Psoas muscle (tissue), 8 donors: ENCODE data around the gene MUCL3. TPM values are rescaled to one million over a fixed set of nuclear protein-coding genes. Genes with fewer than 3 reads are reported as not detected.

Experiments used
- ATAC-seq, 4 donors: fragments of 200-7000 bp; cut with Tn5 transposase; one replicate each; pipeline ENCODE4 v1.9.1; 2020; ENCODE audit warnings: moderate library complexity in 3 of 4, mild to moderate bottlenecking in 2 of 4
- DNase-seq, 2 donors: peaks; one replicate each; pipeline ENCODE4 v3.0.0-alpha.2; 2020
- H3K27ac ChIP-seq: fragments of 200-600 bp; one replicate; pipeline ENCODE4 v1.8.0; 2022
- H3K27me3 ChIP-seq, 3 donors: fragments of 200-600 bp in 1 of 3; one replicate each; pipeline versions ENCODE4 v1.6.1 to v1.8.0; 2013 to 2022; ENCODE audit warnings: low read length in 2 of 3, mild to moderate bottlenecking in 2 of 3, moderate library complexity in 1 of 3; ENCODE audit not compliant: insufficient read depth in 3 of 3
- H3K36me3 ChIP-seq, 2 donors: fragments of 200-600 bp in 1 of 2; one replicate each; pipeline versions ENCODE4 v1.6.1 to v1.8.0; 2013 to 2022; ENCODE audit warnings: low read depth in 1 of 2, mild to moderate bottlenecking in 1 of 2, moderate library complexity in 1 of 2; ENCODE audit not compliant: insufficient read depth in 1 of 2
- H3K4me1 ChIP-seq: fragments of 200-600 bp; one replicate; pipeline ENCODE4 v1.8.0; 2022
- H3K4me3 ChIP-seq: fragments of 200-600 bp; one replicate; pipeline ENCODE4 v1.8.0; 2022; ENCODE audit warnings: mild to moderate bottlenecking
- H3K9me3 ChIP-seq: fragments of 200-600 bp; one replicate; pipeline ENCODE4 v1.8.0; 2022
- CTCF ChIP-seq: fragments of 200-600 bp; IDR thresholded peaks from one replicate; pipeline ENCODE4 v1.8.0; 2022; ENCODE audit warnings: antibody characterized with exemption
- WGBS, 3 donors: extraction: QIAGEN DNeasy Blood & Tissue Kit; methylation state at CpG; one replicate each; pipeline versions ENCODE4 v1.1.6 to v1.1.7; 2013; 5-methylcytosine and 5-hydroxymethylcytosine counted together
- intact Hi-C, 2 donors: fragments of 100-400 bp; cut with DNase I; formaldehyde crosslinking; loops; one replicate each; pipeline versions ENCODE4 v1.11.0 to v1.14.2; 2022
- polyA plus RNA-seq, 3 donors: library from polyadenylated mRNA; stranded (reverse); fragments of 200-250 nt; gene quantifications; one replicate each; pipeline ENCODE4 v1.2.3, GENCODE V29; 2013
- total RNA-seq, 4 donors: library from RNA; stranded (reverse); fragmentation: NEBNext Ultra II Directional in 2 of 4; extraction: Animal tissue kit (Norgen Biotek cat#: 25700) in 2 of 4; gene quantifications; one replicate each; pipeline versions ENCODE4 v1.2.1 to v1.2.4, GENCODE V29; 2021 to 2023
- donor health status: healthy with polysubstance abuse.
- donor health status: DM: no; HTN: no; CAD: no; lungs with moderate emphysema.
- donor health status: Bipolar disorder and iron deficiency.
- donor health status: healthy.
- donor health status: DM: yes; HTN: yes; CAD: no.
- donor health status: DM: no; HTN: no; CAD: no.
- donor health status: DM: no; HTN: no; CAD: no.
- donor health status: DM: yes; HTN: yes; CAD: no.

Gene MUCL3
- total and polyA plus RNA-seq, 7 donors: not detected

- Histone ChIP-seq H3K9me3 (no peaks in the 10 kb centered on the region), H3K4me3 (no peak overlapping the region), H3K36me3 (peaks cover 0 to 95% of the 10 kb centered on the region in 2 donors), H3K4me1 (peaks cover 4% of the 10 kb centered on the region), H3K27me3 (no peaks in the 10 kb centered on the region), H3K27ac (no peak overlapping the region)
- TF ChIP-seq CTCF: no peak
- 83 to 87% (median 85%) methylated on average over 16 of the region's 16 CpGs for WGBS, 3 donors
- no peak for DNase-seq
- no peak for ATAC-seq
- intact Hi-C loops: no loop called here
Measured at GRCh38 chr6:30893001-30893591, 47.7 kb upstream of the MUCL3 start.

- intact Hi-C loops: no loop called here
- Histone ChIP-seq H3K36me3 (peaks cover 0 to 98% of the 10 kb centered on the region in 2 donors), H3K9me3 (no peaks in the 10 kb centered on the region), H3K27ac (no peak overlapping the region), H3K4me1 (no peaks in the 10 kb centered on the region), H3K4me3 (no peak overlapping the region), H3K27me3 (no peaks in the 10 kb centered on the region)
- no peak for TF ChIP-seq CTCF
- no peak for DNase-seq
- no peak for ATAC-seq
- 85 to 94% (median 87%) methylated on average over 8 of the region's 8 CpGs for WGBS, 3 donors
Measured at GRCh38 chr6:30893666-30894065, 47.1 kb upstream of the MUCL3 start.

GRCh38 chr6:30894381-30894780, 46.4 kb upstream of the MUCL3 start:
- intact Hi-C loops: no loop called here
- Histone ChIP-seq H3K4me1 (no peaks in the 10 kb centered on the region), H3K36me3 (peaks cover 0 to 98% of the 10 kb centered on the region in 2 donors), H3K27ac (no peak overlapping the region), H3K4me3 (no peak overlapping the region), H3K27me3 (no peaks in the 10 kb centered on the region), H3K9me3 (no peaks in the 10 kb centered on the region)
- TF ChIP-seq CTCF: no peak
- 88 to 90% (median 88%) methylated on average over 12 of the region's 12 CpGs for WGBS, 3 donors
- no peak for DNase-seq
- no peak for ATAC-seq

GRCh38 chr6:30894935-30895334, 45.8 kb upstream of the MUCL3 start:
- DNase-seq (no peak), ATAC-seq (no peak)
- no peak for TF ChIP-seq CTCF
- H3K9me3 ChIP-seq: no peaks in the 10 kb centered on the region
- H3K4me3 ChIP-seq: no peak overlapping the region
- H3K4me1 ChIP-seq: no peaks in the 10 kb centered on the region
- H3K27me3 ChIP-seq: no peaks in the 10 kb centered on the region
- H3K27ac ChIP-seq: no peak overlapping the region
- 87 to 94% (median 92%) methylated on average over 3 of the region's 3 CpGs for WGBS, 3 donors
- intact Hi-C loops: no loop called here
- peaks cover 0 to 98% of the 10 kb centered on the region in 2 donors for H3K36me3 ChIP-seq

GRCh38 chr6:30895343-30895742, 45.4 kb upstream of the MUCL3 start:
- no peak for TF ChIP-seq CTCF
- no peak for ATAC-seq
- no peak overlapping the region for H3K27ac ChIP-seq
- H3K4me3 ChIP-seq: no peak overlapping the region
- DNase-seq: no peak
- H3K9me3 ChIP-seq: no peaks in the 10 kb centered on the region
- intact Hi-C loops: no loop called here
- no peaks in the 10 kb centered on the region for H3K27me3 ChIP-seq
- 74 to 86% (median 79%) methylated on average over 10 of the region's 10 CpGs for WGBS, 3 donors
- H3K36me3 ChIP-seq: peaks cover 0 to 97% of the 10 kb centered on the region in 2 donors
- H3K4me1 ChIP-seq: no peaks in the 10 kb centered on the region
